GM10847 (cell line): ENCODE data around the gene PNISR.

Experiments used
- POLR2A ChIP-seq: IDR thresholded peaks from 2 replicates; pipeline ENCODE4 v1.6.1; 2011; ENCODE audit not compliant: insufficient read length; ENCODE audit errors: extremely low read depth

Gene PNISR

DNA sequence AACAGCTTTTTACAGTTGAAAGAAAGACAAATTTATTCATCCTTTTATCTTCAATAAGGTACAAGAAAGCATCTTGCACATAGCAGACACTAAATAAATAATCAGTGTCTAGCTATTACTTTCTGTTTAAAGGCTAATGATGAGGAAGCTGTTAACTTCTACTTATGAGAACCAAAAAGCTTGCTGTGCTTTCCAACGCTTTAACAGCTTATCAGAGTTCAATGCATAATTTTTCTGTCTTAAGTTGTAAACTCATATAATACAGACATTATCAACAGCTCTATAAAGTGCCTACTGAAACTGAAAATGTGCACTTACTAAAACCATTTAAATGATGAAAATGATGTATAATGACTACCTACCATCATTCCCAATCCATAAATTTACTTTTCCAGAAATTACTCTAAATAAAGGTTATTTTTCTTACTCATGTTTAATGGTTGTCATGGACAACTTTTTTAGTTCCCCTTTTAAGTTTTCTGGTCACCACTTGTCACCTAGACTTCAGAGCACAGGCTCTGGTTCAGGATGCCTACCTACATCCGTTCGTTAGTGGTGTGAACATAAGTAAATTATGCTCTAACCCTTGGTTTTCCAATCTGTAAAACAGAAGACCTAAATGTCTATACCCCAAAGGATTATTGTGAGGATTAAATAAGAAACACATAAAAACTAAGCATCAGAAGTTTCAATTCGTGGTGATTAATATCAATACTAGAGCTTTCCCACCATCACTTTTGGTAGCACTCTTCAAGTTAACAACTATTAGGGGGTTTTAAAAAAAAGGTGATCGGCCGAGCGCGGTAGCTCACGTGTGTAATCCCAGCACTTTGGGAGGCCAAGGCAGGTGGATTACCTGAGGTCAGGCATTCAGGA is 8.0 kb downstream of the PNISR start:
- no peak for TF ChIP-seq POLR2A

DNA sequence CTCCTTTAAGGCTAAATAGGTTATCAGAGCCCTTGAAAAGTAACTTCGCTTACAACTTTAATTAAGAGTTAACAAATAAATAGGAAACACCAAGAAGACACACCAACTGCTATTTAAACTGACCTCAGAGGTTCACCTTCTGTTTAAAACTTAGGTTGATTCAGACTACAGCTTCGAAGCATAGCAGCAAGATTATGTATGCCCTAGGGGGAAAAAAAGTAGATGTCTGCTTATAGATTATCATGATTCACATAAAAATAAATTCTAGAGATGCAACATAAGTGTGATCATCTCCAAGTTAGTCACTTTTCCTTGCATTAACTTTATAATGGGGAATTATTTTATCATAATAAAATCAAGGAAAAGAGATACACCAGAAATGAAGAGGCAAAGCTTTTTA is 8.9 kb downstream of the PNISR start:
- no peak for TF ChIP-seq POLR2A

DNA sequence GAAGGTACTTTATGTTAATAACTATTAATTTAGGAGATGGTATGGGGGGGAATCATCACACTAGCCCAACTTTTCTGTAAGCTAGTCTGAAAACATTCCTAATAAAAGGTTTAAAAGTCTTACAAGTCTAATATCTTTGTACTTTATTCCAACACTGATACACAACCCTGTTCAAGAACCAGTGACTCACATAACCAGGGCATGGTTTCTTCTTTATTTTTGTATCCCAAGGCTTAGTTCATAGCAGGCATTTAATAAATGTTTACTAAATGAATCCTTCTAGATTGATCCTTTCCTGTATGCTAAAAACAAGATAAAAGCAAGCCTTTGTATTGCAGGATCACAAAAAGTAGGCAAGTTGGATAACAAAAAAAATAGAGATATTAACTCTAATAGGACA is 9.7 kb downstream of the PNISR start:
- no peak for TF ChIP-seq POLR2A

GRCh38 chr6:99412065-99412464 is 13.0 kb downstream of the PNISR start:
- no peak for TF ChIP-seq POLR2A

- no peak for TF ChIP-seq POLR2A
Observed at GRCh38 chr6:99409672-99410071, 15.4 kb downstream of the PNISR start.

DNA sequence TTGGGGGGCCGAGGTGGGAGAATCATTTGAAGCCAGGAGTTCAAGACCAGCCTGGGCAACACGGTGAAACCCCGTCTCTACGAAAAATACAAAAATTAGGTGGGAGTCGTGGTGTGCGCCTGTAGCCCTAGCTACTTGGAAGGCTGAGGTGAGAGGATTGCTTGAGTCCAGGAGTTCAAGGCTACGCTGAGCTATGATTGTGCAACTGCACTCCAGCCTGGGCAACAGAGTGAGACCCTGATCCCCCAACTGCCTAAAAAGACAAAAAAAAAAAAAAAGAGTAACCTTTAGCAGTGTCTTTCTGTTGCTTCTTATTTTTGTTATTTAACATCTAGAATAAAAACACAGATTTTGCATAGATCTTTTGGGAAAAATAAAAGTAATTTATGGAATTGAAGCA is 18.0 kb downstream of the PNISR start:
- TF ChIP-seq POLR2A = no peak

GRCh38 chr6:99402448-99402847 is 22.7 kb downstream of the PNISR start:
- no peak for TF ChIP-seq POLR2A

- TF ChIP-seq POLR2A = no peak
Observed at GRCh38 chr6:99397287-99397686, 27.8 kb downstream of the PNISR start.

GRCh38 chr6:99393698-99394531 is 31.2 kb downstream of the PNISR start, which contains the start of gene COQ3:
TSS of gene COQ3 (minus strand) at chr6:99394195. CDS start at chr6:99394179, 16 bp downstream.
- TF ChIP-seq POLR2A = peak; percentile 18

- TF ChIP-seq POLR2A = no peak
Observed at GRCh38 chr6:99393366-99393697, 31.8 kb downstream of the PNISR start.

- TF ChIP-seq POLR2A = no peak
Observed at GRCh38 chr6:99390896-99391295, 34.2 kb downstream of the PNISR start.

GRCh38 chr6:99384507-99384906 is 40.6 kb downstream of the PNISR start:
- TF ChIP-seq POLR2A = no peak

DNA sequence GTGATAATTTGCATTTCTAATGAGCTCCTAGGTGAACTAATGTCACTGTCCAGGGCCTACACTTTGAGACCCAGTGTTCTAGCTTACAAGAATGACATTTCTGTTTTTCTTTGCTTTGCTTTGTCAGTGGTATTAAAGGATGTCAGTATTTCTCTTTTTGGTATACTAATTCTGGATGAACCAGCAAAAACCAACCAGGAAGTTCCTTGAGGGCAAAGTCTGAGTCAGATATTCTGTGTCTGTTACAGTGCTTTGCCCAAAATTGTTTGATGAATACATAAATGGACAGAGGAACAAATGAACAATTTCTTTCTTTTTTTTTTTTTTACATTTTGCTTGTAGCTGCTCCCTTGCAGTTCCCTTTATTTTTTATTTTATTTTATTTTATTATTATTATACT is 46.5 kb downstream of the PNISR start:
- TF ChIP-seq POLR2A = no peak

GRCh38 chr6:99369533-99369932 is 55.6 kb downstream of the PNISR start:
- TF ChIP-seq POLR2A = no peak

DNA sequence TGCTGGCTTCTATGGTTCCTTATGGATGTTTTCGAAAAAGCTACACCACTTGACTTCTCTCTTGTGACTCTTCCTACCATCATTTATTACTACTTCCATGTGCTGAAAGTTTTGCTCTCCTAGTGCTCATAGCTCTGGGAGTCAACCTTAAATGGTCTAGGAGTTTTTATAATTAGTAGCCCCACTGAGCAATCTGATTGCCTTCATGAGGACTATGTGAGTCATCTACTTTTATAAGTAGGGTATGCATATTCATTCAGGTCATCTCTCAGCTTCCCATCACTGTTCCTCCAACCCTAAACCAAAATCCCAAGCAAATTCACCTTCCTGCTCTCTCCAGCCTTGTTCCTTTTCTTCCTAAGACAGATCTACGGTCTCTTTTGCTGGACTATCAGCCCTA is 58.3 kb downstream of the PNISR start:
- no peak for TF ChIP-seq POLR2A

- no peak for TF ChIP-seq POLR2A
Observed at GRCh38 chr6:99364026-99364425, 61.1 kb downstream of the PNISR start.

GRCh38 chr6:99362678-99363268 is 62.3 kb downstream of the PNISR start:
- no peak for TF ChIP-seq POLR2A

DNA sequence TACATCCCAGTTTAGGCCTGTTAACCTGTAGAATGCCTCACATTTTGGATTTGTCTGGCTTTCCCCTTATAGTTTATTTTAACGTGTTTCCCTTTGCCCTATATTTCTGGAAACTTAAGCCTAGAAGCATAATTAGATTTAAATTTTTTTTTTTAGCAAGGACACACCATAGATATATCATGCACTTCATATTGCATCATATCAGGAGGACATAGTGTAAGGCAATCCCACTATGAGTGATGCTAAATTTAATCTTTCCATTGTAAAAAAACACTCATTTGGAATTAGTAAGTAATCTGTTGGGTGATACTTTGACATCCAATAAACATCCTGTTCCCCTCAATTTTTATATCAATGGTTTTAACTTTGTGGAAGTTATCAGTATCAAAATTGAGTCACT is 65.3 kb downstream of the PNISR start:
- TF ChIP-seq POLR2A = no peak
